ENCODE measurements around the gene SCYL2.
"Not testable (repeated sequence)": the region's sequence is repeated elsewhere in the genome, so short reads cannot be mapped to it uniquely, and the experiment has no call there.

Gene SCYL2

GRCh38 chr12:100329800-100330199 lies 62.8 kb downstream of the SCYL2 start:
- DNase-seq (ENCODE audit: low spot score): no peak

DNA sequence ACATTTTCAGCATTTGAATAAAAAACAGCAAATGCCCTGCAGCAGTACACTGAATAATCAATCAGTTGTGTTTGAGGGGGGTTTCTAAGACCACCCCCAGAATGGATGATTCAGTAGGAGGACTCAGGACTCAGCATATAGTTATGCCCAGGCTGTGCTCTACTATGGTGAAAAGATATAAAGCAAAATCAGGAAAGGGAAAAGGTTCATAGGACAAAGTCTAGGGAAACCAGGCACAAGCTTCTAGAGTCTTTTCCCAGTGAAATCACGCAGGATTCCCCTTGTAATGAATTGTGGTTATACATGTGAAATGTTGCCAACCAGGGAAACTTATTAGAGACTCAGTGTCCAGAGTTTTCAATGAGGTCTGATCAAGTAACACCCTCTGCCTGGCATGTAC lies 64.9 kb downstream of the SCYL2 start:
- no peak for DNase-seq (ENCODE audit: low spot score)

GRCh38 chr12:100332852-100333251 lies 65.9 kb downstream of the SCYL2 start:
- DNase-seq (ENCODE audit: low spot score): no peak

GRCh38 chr12:100337299-100337698 lies 70.3 kb downstream of the SCYL2 start:
- no peak for DNase-seq (ENCODE audit: low spot score)

- DNase-seq (ENCODE audit: low spot score): no peak
Measured at GRCh38 chr12:100337727-100338126, 70.8 kb downstream of the SCYL2 start.

DNA sequence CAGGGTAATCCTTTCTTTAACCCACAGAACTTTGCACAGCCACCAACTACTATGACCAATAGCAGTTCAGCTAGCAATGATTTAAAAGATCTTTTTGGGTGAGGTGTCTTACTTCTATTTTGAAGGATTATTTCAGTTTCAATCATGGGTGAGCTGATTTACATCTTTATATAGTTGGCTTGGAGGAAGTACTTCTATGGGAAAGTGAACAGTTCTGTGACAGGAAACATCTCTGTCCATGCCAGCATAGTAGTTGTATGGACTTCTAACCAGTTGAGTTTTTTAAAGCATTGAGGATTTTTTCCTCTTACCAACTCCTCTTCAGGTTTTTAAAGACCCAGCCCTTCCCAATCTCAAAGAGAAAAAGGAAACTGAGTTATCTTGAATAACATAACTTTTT lies 72.1 kb downstream of the SCYL2 start:
- DNase-seq (ENCODE audit: low spot score): no peak

GRCh38 chr12:100342897-100343296 lies 75.9 kb downstream of the SCYL2 start:
- not testable (repeated sequence) for DNase-seq (ENCODE audit: low spot score)

DNA sequence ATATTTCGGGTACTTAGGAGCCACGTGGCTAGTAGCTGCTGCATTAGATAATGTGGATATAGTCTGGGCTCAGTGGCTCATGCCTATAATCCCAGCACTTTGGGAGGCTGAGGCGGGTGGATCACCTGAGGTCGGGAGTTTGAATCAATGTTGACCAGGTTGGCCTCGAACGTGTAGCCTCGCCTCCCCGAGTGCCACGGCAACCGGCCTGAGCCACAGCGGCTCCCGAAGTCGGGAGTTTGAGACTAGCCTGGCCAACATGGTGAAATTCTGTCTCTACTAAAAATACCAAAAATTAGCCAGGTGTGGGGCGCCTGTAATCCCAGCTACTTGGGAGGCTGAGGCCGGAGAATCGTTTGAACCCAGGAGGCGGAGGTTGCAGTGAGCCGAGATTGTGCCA lies 77.4 kb downstream of the SCYL2 start:
- not testable (repeated sequence) for DNase-seq (ENCODE audit: low spot score)

GRCh38 chr12:100345020-100345767 lies 78.2 kb downstream of the SCYL2 start:
- no peak for DNase-seq (ENCODE audit: low spot score)

GRCh38 chr12:100346660-100347059 lies 79.7 kb downstream of the SCYL2 start:
- DNase-seq (ENCODE audit: low spot score): no peak

DNA sequence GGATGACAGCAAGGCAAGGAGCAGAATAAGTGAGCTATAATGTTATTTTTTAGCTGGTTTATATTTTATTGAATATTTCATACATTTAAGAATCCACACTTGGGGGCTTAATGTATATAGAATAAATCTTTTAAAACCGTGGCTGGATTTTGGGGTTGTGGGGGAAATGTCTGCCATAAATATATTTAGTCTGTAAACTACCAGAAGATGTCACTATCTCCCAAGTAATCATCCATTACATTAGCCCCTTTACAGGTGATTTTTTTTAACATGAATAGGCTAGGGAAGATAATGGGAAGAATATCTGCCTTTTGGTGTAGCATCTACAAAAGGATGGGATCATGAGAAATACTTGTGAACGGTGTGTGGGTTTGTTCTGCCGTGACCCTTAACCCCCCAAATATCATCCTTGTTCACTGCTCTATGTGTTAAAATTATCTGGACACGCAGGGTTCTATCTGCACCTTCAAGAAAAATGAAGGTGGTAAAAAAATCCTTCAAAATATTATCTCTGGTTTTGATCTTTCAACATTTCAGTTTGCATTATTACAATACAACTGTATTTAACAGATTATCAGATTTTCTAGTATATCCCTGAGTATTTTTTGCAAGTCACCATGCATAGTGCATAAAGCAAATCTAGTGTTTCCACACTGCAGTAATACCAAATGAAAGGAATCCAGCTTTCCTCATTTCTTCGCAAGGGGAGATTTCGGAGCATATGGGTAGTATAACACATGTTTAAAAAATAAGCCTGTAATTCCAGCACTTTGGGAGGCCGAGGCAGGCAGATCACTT lies 81.9 kb downstream of the SCYL2 start:
- peak; percentile 48 for DNase-seq (ENCODE audit: low spot score)

DNA sequence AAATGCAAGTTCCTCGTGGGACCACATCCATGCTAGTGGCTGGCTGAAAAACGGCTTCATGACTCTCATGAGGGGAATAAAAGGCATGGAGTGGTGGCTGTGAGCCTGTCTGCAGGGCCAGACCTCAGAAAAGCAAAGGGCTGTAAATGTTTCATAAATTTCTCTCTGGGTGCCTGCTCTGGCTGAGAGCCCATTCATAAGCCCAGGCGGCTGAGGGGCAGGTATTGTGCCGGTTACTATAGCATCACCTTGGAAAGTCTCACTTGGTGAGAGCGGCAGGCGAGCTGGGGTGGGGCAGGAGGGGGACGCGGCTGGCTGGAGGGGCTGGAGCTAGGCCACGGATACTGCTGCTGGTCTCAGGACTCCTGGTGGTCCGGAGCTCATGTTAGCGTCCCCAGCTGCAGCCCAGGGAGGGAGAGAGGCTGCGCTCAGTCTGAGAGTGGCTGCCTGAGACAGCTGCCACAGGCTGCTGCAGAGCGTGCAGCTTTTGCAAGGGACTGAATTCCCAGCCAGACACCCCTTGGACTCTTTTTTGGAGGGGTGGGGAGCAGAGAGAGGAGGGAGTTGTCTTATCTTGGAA lies 89.8 kb downstream of the SCYL2 start, which contains the start of gene SLC17A8:
TSS of gene SLC17A8 (plus strand) at position 431 of the 580 bp plus-strand sequence. CDS start 318 bp downstream, outside the sequence.
- DNase-seq (ENCODE audit: low spot score): no peak

DNA sequence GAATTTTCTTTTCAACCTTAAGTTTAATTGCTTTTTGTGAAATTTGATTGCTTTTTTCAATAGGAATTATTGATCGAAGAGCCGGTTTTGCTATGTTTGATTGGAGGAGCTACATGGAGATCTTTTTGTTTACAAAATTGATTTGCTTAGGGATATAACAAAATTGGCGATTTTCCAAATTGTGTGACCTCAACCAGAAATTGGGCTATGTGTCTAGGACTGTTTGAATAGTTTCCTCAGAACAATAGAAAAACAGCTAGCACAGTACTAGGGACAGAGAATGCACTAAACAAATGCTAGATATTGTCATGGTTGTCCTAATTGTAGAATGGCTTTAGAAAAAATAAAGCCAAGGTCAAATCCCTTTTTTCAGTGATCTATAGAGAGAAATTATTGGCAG lies 92.3 kb downstream of the SCYL2 start:
- DNase-seq (ENCODE audit: low spot score): no peak

- peak; percentile 28 for DNase-seq (ENCODE audit: low spot score)
Measured at GRCh38 chr12:100359822-100360221, 92.8 kb downstream of the SCYL2 start.

DNA sequence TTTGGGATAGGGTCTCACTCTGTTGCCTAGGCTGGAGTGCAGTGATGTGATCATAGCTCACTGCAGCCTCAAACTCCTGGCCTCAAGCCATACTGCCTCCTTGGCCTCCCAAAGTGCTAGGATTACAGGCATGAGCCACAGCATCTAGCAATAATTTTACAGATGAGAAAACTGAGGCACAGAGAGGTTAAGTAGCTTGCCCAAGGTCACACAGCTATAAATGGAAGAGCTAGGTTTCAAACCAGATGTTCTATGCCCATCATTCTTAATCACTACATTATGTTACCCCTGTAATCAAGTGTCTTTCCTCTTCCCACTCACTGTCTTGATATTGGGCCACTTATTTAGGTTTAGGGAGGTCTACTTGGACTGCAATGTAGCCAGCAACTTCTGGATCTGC lies 93.5 kb downstream of the SCYL2 start:
- no peak for DNase-seq (ENCODE audit: low spot score)

DNA sequence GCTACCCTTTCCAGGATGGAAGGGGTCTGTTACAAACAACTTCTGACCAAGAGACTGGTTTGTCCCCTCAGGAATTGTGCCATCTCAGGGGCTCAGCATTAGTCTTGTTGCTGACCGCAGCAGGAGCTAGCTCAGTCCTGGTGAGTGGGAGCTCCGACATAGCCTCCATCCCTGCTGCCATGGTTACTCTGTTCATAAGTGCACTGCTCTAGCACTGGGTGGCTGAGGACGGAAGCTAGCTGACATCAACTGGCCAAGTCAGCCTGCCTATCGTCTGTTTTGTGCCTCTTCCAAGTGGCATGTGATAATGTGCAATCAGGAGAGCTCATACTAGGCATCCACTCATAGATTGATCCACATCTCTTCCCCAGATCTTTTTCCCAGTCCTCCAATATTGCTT lies 97.3 kb downstream of the SCYL2 start:
- no peak for DNase-seq (ENCODE audit: low spot score)

GRCh38 chr12:100365411-100365810 lies 98.4 kb downstream of the SCYL2 start:
- no peak for DNase-seq (ENCODE audit: low spot score)

DNA sequence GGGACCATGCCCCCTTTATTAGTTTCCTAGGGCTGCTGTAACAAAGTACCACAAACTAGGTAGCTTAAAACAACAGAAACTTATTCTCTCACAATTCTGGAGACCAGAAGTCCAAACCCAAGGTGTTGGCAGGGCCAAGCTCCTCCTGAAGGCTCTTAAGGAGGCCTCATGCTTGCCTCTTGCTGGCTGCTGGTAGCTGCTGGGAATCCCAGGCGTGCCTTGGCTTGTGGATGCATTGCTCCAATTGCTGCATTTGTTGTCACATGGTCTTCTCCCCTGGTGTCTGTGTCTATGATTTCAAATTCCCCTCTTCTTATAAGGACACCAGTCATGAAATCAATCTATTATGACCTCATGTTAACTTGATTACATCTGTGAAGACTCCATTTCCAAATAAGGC lies 101.1 kb downstream of the SCYL2 start:
- no peak for DNase-seq (ENCODE audit: low spot score)

- DNase-seq (ENCODE audit: low spot score): no peak
Measured at GRCh38 chr12:100371146-100371545, 104.2 kb downstream of the SCYL2 start.

- no peak for DNase-seq (ENCODE audit: low spot score)
Measured at GRCh38 chr12:100372853-100373640, 106.1 kb downstream of the SCYL2 start.

DNA sequence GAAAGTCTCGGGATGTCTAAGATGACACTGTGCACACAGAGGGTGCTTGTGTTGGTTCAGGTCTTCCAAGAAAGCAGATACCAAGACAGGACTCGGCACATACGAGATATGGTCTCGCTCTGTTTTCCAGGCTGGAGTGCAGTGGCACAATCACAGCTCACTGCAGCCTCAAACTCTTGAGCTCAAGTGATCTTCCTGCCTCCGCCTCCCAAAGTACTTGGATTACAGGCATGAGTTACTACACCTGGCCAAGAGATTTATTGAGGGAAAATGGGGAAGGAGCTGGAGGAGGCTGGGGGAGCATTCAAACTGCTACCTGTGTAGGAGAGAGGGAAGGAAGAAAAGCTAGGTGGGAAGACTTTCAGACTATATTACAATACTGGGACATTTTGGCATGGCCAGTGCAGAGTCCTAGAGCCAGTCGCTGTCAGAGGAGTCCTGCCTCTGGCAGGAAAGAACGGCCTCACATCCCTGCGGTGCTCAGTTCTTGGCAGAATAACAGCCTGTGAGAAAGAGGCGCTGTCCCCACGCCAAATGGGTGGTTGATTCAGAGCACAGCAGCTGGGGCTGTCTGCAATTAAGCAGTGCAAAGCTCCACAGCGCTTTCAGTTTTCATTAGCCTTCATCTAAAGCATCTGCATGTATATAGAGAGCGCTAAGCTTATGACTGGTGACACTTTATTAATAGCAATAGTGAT lies 108.2 kb downstream of the SCYL2 start:
- DNase-seq (ENCODE audit: low spot score): peak; percentile 77

DNA sequence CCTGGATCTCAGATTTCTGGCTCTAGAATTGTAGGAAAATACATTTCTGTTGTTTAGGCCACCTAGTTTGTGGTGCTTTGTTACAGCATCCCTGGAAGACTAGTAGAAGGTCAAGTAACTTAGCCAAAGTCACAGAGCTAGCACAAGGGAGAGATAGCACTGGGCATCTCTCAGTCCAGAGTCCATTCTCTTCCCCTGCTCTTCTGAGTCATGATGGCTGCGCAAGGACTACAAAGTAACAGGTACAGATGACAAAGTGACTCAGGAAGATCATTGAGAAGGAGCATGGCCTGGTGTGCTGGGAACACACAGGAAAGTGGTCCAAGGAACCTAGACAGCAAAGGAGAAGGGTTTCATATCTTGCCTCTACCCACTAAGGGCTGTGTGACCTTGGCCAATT lies 109.2 kb downstream of the SCYL2 start:
- DNase-seq (ENCODE audit: low spot score): no peak
